HEK293 (cell line): ENCODE data around the gene DUSP21.

Experiments used
- CTCF ChIA-PET: fragments of 350-600 bp; formaldehyde crosslinking; extraction: SDS; loops from one replicate; lab custom pipeline; 2021; ENCODE audit warnings: antibody characterized with exemption; lab: Yijun Ruan, JAX
- POLR2A ChIA-PET: fragments of 300-600 bp; formaldehyde crosslinking; extraction: SDS; loops from one replicate; lab custom pipeline; 2020; ENCODE audit warnings: antibody characterized with exemption, inconsistent platforms; lab: Yijun Ruan, JAX
- H3K27ac ChIP-seq: fragments of 200-500 bp; sonication (Bioruptor generic); 2 replicates; pipeline ENCODE4 v1.5.1; 2014; ENCODE audit warnings: low read depth, low read length, control low read depth, inconsistent platforms; ENCODE audit errors: extremely low read depth
- H3K36me3 ChIP-seq, 2 experiments: fragments of 200-500 bp in 1 of 2; sonication (Bioruptor generic) in 1 of 2; 1 replicate in 1 of 2; 2 replicates in 1 of 2; pipeline ENCODE4 v1.5.1; 2014 to 2017; ENCODE audit warnings: inconsistent platforms in 2 of 2, low read length in 2 of 2; ENCODE audit not compliant: control insufficient read depth in 2 of 2, insufficient read depth in 1 of 2
- H3K4me1 ChIP-seq: fragments of 200-500 bp; sonication (Bioruptor generic); 2 replicates; pipeline ENCODE4 v1.5.1; 2014; ENCODE audit warnings: mild to moderate bottlenecking, low read length, inconsistent platforms; ENCODE audit not compliant: control insufficient read depth, insufficient read depth
- H3K4me3 ChIP-seq: 2 replicates; pipeline ENCODE4 v1.5.1; 2011; ENCODE audit warnings: low read depth, mild to moderate bottlenecking, control low read depth, low read length, moderate library complexity
- H3K9me3 ChIP-seq: fragments of 200-500 bp; sonication (Bioruptor generic); 2 replicates; pipeline ENCODE4 v1.5.1; 2014; ENCODE audit warnings: low read depth, low read length, inconsistent platforms; ENCODE audit not compliant: control insufficient read depth, insufficient read depth
- GFI1B ChIP-seq: fragments of 450-650 bp; formaldehyde crosslinking; IDR thresholded peaks from 2 replicates; pipeline ENCODE4 v1.5.1; 2016; ENCODE audit warnings: missing biosample characterization, missing genetic modification characterization
- MEIS1 ChIP-seq: sonication (generic); formaldehyde crosslinking; IDR thresholded peaks from 2 replicates; pipeline ENCODE4 v1.8.1; 2022; ENCODE audit warnings: missing genetic modification reagents, mild to moderate bottlenecking, borderline replicate concordance
- SP7 ChIP-seq: fragments of 450-650 bp; formaldehyde crosslinking; IDR thresholded peaks from 2 replicates; pipeline ENCODE4 v1.5.1; 2016; ENCODE audit warnings: missing biosample characterization, missing genetic modification characterization
- ZBTB48 ChIP-seq: fragments of 450-650 bp; formaldehyde crosslinking; IDR thresholded peaks from 2 replicates; pipeline ENCODE4 v1.5.1; 2016; ENCODE audit warnings: missing biosample characterization, missing genetic modification characterization
- ZBTB7A ChIP-seq: fragments of 450-650 bp; formaldehyde crosslinking; IDR thresholded peaks from 2 replicates; pipeline ENCODE4 v1.5.1; 2016; ENCODE audit warnings: low read depth, missing biosample characterization, missing genetic modification characterization
- ZNF114 ChIP-seq: fragments of 450-650 bp; formaldehyde crosslinking; IDR thresholded peaks from 2 replicates; pipeline ENCODE4 v1.5.0; 2017; ENCODE audit warnings: missing biosample characterization, missing genetic modification characterization
- ZNF140 ChIP-seq: fragments of 450-650 bp; formaldehyde crosslinking; IDR thresholded peaks from 2 replicates; pipeline ENCODE4 v1.5.1; 2016; ENCODE audit warnings: missing biosample characterization, missing genetic modification characterization
- ZNF146 ChIP-seq: fragments of 450-650 bp; formaldehyde crosslinking; IDR thresholded peaks from 2 replicates; pipeline ENCODE4 v1.5.1; 2016; ENCODE audit warnings: missing biosample characterization, missing genetic modification characterization
- ZNF19 ChIP-seq: fragments of 450-650 bp; formaldehyde crosslinking; IDR thresholded peaks from 2 replicates; pipeline ENCODE4; 2016; ENCODE audit warnings: missing biosample characterization, missing genetic modification characterization, low read depth
- ZNF223 ChIP-seq: fragments of 450-650 bp; formaldehyde crosslinking; IDR thresholded peaks from 2 replicates; pipeline ENCODE4 v1.5.1; 2016; ENCODE audit warnings: missing biosample characterization, missing genetic modification characterization
- ZNF266 ChIP-seq: fragments of 450-650 bp; formaldehyde crosslinking; IDR thresholded peaks from 2 replicates; pipeline ENCODE4 v1.5.1; 2016; ENCODE audit warnings: missing biosample characterization, missing genetic modification characterization, low read depth
- ZNF292 ChIP-seq: fragments of 450-650 bp; formaldehyde crosslinking; IDR thresholded peaks from 2 replicates; pipeline ENCODE4 v1.5.1; 2016; ENCODE audit warnings: low read depth, missing biosample characterization, missing genetic modification characterization, borderline replicate concordance
- ZNF366 ChIP-seq: fragments of 450-650 bp; formaldehyde crosslinking; conservative IDR thresholded peaks from 2 replicates; pipeline ENCODE4 v1.5.1; 2016; ENCODE audit warnings: missing biosample characterization, missing genetic modification characterization
- ZNF449 ChIP-seq: fragments of 450-650 bp; formaldehyde crosslinking; IDR thresholded peaks from 2 replicates; pipeline ENCODE4 v1.5.1; 2017; ENCODE audit warnings: missing biosample characterization, mild to moderate bottlenecking, missing genetic modification characterization, moderate library complexity
- ZNF513 ChIP-seq: fragments of 450-650 bp; IDR thresholded peaks from 2 replicates; pipeline ENCODE4 v1.5.1; 2018; ENCODE audit warnings: missing biosample characterization, missing genetic modification characterization
- ZNF521 ChIP-seq: fragments of 450-650 bp; formaldehyde crosslinking; IDR thresholded peaks from 2 replicates; pipeline ENCODE4 v1.5.1; 2017; ENCODE audit warnings: missing biosample characterization, mild to moderate bottlenecking, missing genetic modification characterization
- ZNF621 ChIP-seq: fragments of 450-650 bp; formaldehyde crosslinking; IDR thresholded peaks from 2 replicates; pipeline ENCODE4 v1.5.1; 2017; ENCODE audit warnings: missing biosample characterization, missing genetic modification characterization
- ZNF624 ChIP-seq: fragments of 450-650 bp; formaldehyde crosslinking; IDR thresholded peaks from 2 replicates; pipeline ENCODE4 v1.5.1; 2017; ENCODE audit warnings: missing biosample characterization, missing genetic modification characterization
- ZNF645 ChIP-seq: fragments of 450-650 bp; formaldehyde crosslinking; IDR thresholded peaks from 2 replicates; pipeline ENCODE4; 2016; ENCODE audit warnings: missing biosample characterization, missing genetic modification characterization
- ZNF670 ChIP-seq: fragments of 450-650 bp; formaldehyde crosslinking; IDR thresholded peaks from 2 replicates; pipeline ENCODE4 v1.5.1; 2016; ENCODE audit warnings: missing biosample characterization, missing genetic modification characterization, low read depth
- ZNF747 ChIP-seq: fragments of 450-650 bp; formaldehyde crosslinking; IDR thresholded peaks from 2 replicates; pipeline ENCODE4 v1.5.1; 2016; ENCODE audit warnings: missing biosample characterization, missing genetic modification characterization
- ZNF830 ChIP-seq: fragments of 450-650 bp; IDR thresholded peaks from 2 replicates; pipeline ENCODE4 v1.5.0; 2018; ENCODE audit warnings: missing biosample characterization, missing genetic modification characterization, low read depth, mild to moderate bottlenecking, moderate library complexity

DUSP21 gene

DNA sequence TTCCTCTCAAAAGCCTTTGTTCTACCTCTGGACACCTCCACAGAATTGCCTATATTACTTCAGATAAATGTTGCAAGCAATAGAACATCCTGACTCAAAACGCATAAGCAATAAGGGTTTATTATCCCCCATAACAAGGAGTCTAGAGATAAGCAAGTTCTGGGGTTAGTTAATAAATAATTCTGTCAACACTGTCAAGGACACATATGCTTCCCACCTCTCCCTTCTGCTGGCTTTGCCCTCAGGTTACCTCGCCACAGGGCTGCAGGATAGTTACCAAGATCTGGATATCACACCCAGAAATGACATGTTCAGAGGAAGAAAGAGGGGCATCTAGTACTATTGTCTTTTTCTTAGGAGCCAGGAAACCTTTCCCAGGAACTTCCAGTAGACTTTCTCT is 14.0 kb upstream of the DUSP21 start (continued):
- TF ChIP-seq ZBTB48 (tag by site-specific recombination) (no peak), ZNF747 (tag by site-specific recombination) (no peak), ZNF223 (tag by site-specific recombination) (no peak), ZNF645 (tag by site-specific recombination) (no peak), ZNF146 (no peak), ZNF449 (tag by site-specific recombination) (no peak), SP7 (tag by site-specific recombination) (no peak)

- Histone ChIP-seq H3K4me3 (no peak overlapping the region), H3K27ac (no peak overlapping the region), H3K36me3 (no peaks in the 10 kb centered on the region), H3K9me3 (no peaks in the 10 kb centered on the region), H3K4me1 (no peaks in the 10 kb centered on the region)
- CTCF ChIA-PET = interaction anchor here (0.7 to 1.0 kb wide), 2 partner anchors 15 to 228 kb away, joined by 3 read pairs; no protein-coding TSS in a partner anchor
- POLR2A ChIA-PET = no interaction called here
- TF ChIP-seq ZNF513 (tag by site-specific recombination) = no peak
Measured at GRCh38 chrX:44842550-44843317, 1.1 kb upstream of the DUSP21 start.

- CTCF ChIA-PET = interaction anchor here (0.7 to 1.0 kb wide), 2 partner anchors 15 to 227 kb away, joined by 3 read pairs; no protein-coding TSS in a partner anchor
- no peaks in the 10 kb centered on the region for H3K4me1 ChIP-seq
Measured at GRCh38 chrX:44843318-44843702, 511 bp upstream of the DUSP21 start.

More at GRCh38 chrX:44843318-44843702, 511 bp upstream of the DUSP21 start:
- Histone ChIP-seq H3K27ac (no peak overlapping the region), H3K9me3 (no peaks in the 10 kb centered on the region), H3K4me3 (no peak overlapping the region), H3K36me3 (no peaks in the 10 kb centered on the region)
- TF ChIP-seq ZNF19 (tag by site-specific recombination) (no peak), ZNF830 (tag by site-specific recombination) (no peak), ZNF114 (tag by site-specific recombination) (no peak), ZNF624 (no peak), ZNF449 (tag by site-specific recombination) (no peak), ZNF521 (tag by site-specific recombination) (no peak), ZNF366 (tag by site-specific recombination) (no peak), ZNF670 (tag by site-specific recombination) (no peak), ZNF621 (tag by site-specific recombination) (no peak), ZBTB7A (tag by site-specific recombination) (no peak), ZNF266 (tag by site-specific recombination) (no peak), GFI1B (tag by site-specific recombination) (no peak), ZNF513 (tag by site-specific recombination) (no peak), ZNF292 (tag by site-specific recombination) (no peak), MEIS1 (CRISPR knock-in tag) (no peak), ZNF140 (no peak)
- POLR2A ChIA-PET = no interaction called here
